K562 (cell line): ENCODE data around the gene CYTH1. TPM values are rescaled to one million over a fixed set of nuclear protein-coding genes. Genes with fewer than 3 reads are reported as not detected.
A peak's percentile ranks its signal among the peaks of the same experiment; 100 is the strongest.

Experiments used
- ATF1 ChIP-seq, 2 experiments: fragments of 450-650 bp in 1 of 2; IDR thresholded peaks; 2 replicates each; pipeline ENCODE4 v1.6.1; 2016; ENCODE audit warnings: missing compliant biosample characterization in 1 of 2, missing genetic modification characterization in 1 of 2
- BDP1 ChIP-seq: IDR thresholded peaks from 3 replicates; pipeline ENCODE4 v1.6.1; 2011; ENCODE audit not compliant: insufficient read length, insufficient read depth
- CREB1 ChIP-seq, 2 experiments: sonication (generic) in 1 of 2; formaldehyde crosslinking in 1 of 2; IDR thresholded peaks; 2 replicates each; pipeline versions ENCODE4 v1.6.1 to v1.8.0; 2012 to 2022; ENCODE audit warnings: inconsistent platforms in 1 of 2, mild to moderate bottlenecking in 1 of 2, missing genetic modification reagents in 1 of 2, moderate library complexity in 1 of 2
- ELF1 ChIP-seq: fragments of 200-800 bp; sonication (Bioruptor generic); IDR thresholded peaks from 2 replicates; pipeline ENCODE4 v1.6.1; 2016; ENCODE audit warnings: missing genetic modification characterization, missing compliant biosample characterization
- FOXM1 ChIP-seq, 2 experiments: fragments of 450-650 bp in 1 of 2; sonication (generic) in 1 of 2; formaldehyde crosslinking in 1 of 2; IDR thresholded peaks; 2 replicates each; pipeline versions ENCODE4 v1.6.1 to v1.9.0; 2017 to 2022; ENCODE audit warnings: low read depth in 2 of 2, mild to moderate bottlenecking in 2 of 2, missing genetic modification reagents in 1 of 2, moderate library complexity in 1 of 2
- HDAC1 ChIP-seq, 2 experiments: fragments of 450-650 bp; IDR thresholded peaks; 2 replicates each; pipeline ENCODE4 v1.6.1; 2016 to 2017; ENCODE audit warnings: inconsistent platforms in 1 of 2, mild to moderate bottlenecking in 1 of 2, moderate library complexity in 1 of 2
- HNRNPL ChIP-seq: fragments of 200-400 bp; formaldehyde crosslinking; IDR thresholded peaks from 2 replicates; pipeline ENCODE4 v1.6.1; 2017; ENCODE audit warnings: low read depth, mild to moderate bottlenecking, low read length
- KDM4B ChIP-seq, 2 experiments: fragments of 450-650 bp in 1 of 2; sonication (generic) in 1 of 2; IDR thresholded peaks; 2 replicates each; pipeline ENCODE4 v1.6.1; 2016 to 2017; ENCODE audit warnings: borderline replicate concordance in 2 of 2, antibody characterized with exemption in 1 of 2, low read depth in 1 of 2, mild to moderate bottlenecking in 1 of 2
- NR2C1 ChIP-seq, 2 experiments: fragments of 450-650 bp; IDR thresholded peaks; 2 replicates each; pipeline ENCODE4 v1.6.1; 2017; ENCODE audit warnings: mild to moderate bottlenecking in 2 of 2, antibody characterized with exemption in 1 of 2, inconsistent platforms in 1 of 2, missing compliant biosample characterization in 1 of 2, missing genetic modification characterization in 1 of 2
- NR2C2 ChIP-seq, 2 experiments: fragments of 200-800 bp in 1 of 2; sonication (Bioruptor generic) in 1 of 2; sonication (generic) in 1 of 2; formaldehyde crosslinking in 1 of 2; IDR thresholded peaks; 2 replicates each; pipeline versions ENCODE4 v1.6.1 to v1.8.0; 2016 to 2022; ENCODE audit warnings: mild to moderate bottlenecking in 1 of 2, missing compliant biosample characterization in 1 of 2, missing genetic modification characterization in 1 of 2, missing genetic modification reagents in 1 of 2
- RCOR1 ChIP-seq, 2 experiments: IDR thresholded peaks; 2 replicates each; pipeline ENCODE4 v1.6.1; 2012; ENCODE audit warnings: low read depth in 2 of 2, low read length in 2 of 2, borderline replicate concordance in 1 of 2, improper control_type of control experiment in 1 of 2
- SIN3A ChIP-seq, 2 experiments: fragments of 150-350 bp in 1 of 2; IDR thresholded peaks; 2 replicates each; pipeline ENCODE4 v1.6.1; 2011 to 2016; ENCODE audit warnings: borderline replicate concordance in 2 of 2, low read depth in 2 of 2, low read length in 2 of 2, mild to moderate bottlenecking in 2 of 2, moderate library complexity in 2 of 2; ENCODE audit not compliant: control insufficient read depth in 1 of 2
- SOX6 ChIP-seq: fragments of 450-650 bp; IDR thresholded peaks from 2 replicates; pipeline ENCODE4 v1.6.1; 2014; ENCODE audit warnings: mild to moderate bottlenecking
- STAT5A ChIP-seq: IDR thresholded peaks from 2 replicates; pipeline ENCODE4 v1.6.1; 2012; ENCODE audit warnings: low read length, inconsistent platforms, borderline replicate concordance
- TCF3 ChIP-seq: sonication (generic); formaldehyde crosslinking; IDR thresholded peaks from 2 replicates; pipeline ENCODE4 v1.4.0; 2020; ENCODE audit warnings: mild to moderate bottlenecking, missing genetic modification reagents
- ZNF165 ChIP-seq: fragments of 250-450 bp; sonication (Bioruptor Pico); IDR thresholded peaks from 2 replicates; pipeline ENCODE4 v1.4.0; 2020; ENCODE audit warnings: borderline replicate concordance
- ZNF184 ChIP-seq: sonication (generic); formaldehyde crosslinking; IDR thresholded peaks from 2 replicates; pipeline ENCODE4 v1.5.0; 2020; ENCODE audit warnings: missing genetic modification reagents
- ZNF699 ChIP-seq: fragments of 250-450 bp; sonication (Bioruptor Pico); IDR thresholded peaks from 2 replicates; pipeline ENCODE4 v1.8.0; 2021; ENCODE audit warnings: mild to moderate bottlenecking, moderate library complexity; ENCODE audit not compliant: insufficient replicate concordance
- polyA plus RNA-seq, 8 experiments: library from polyadenylated mRNA; depleted of rRNA in 4 of 8; stranded (reverse) in 5 of 8; unstranded in 3 of 8; fragments of >200 nt; fragmentation: Nextera tagmentation in 2 of 8; fragmentation: Illumina TruSeq in 1 of 8; extraction: Ambion mirVana in 2 of 8; extraction: Trizol in 1 of 8; gene quantifications; 2 replicates each; pipeline versions ENCODE4 v1.2.1 to v1.2.3, GENCODE V29; 2011 to 2014; ENCODE audit warnings: inconsistent platforms in 1 of 8, missing spikeins in 1 of 8
- total RNA-seq, 7 experiments: library from RNA; depleted of rRNA in 6 of 7; stranded (reverse); fragments of >200 nt in 6 of 7; fragmentation: Illumina TruSeq in 2 of 7; extraction: Trizol in 2 of 7; gene quantifications; 2 replicates each; pipeline versions ENCODE4 v1.2.1 to v1.2.3, GENCODE V29; 2011 to 2021; ENCODE audit warnings: low replicate concordance in 1 of 7
- TF ChIP-seq, protein P1 (sequence below), 2 experiments: fragments of 450-650 bp; IDR thresholded peaks; 2 replicates each; pipeline ENCODE4 v1.6.1; 2016
- TF ChIP-seq, protein P2 (sequence below): fragments of 250-450 bp; sonication (Bioruptor Pico); IDR thresholded peaks from 2 replicates; pipeline ENCODE4 v1.4.0; 2020; ENCODE audit warnings: mild to moderate bottlenecking
- TF ChIP-seq, protein P3 (sequence below): sonication (generic); formaldehyde crosslinking; IDR thresholded peaks from 2 replicates; pipeline ENCODE4 v1.5.0; 2020; ENCODE audit warnings: missing genetic modification reagents

Gene CYTH1
- total and polyA plus RNA-seq, 9 of the 15 experiments (the other 6 are each of a cell fraction or from before 2014, with no cell fraction given) = 0.52 to 27.7 (median 16.8) TPM

DNA sequence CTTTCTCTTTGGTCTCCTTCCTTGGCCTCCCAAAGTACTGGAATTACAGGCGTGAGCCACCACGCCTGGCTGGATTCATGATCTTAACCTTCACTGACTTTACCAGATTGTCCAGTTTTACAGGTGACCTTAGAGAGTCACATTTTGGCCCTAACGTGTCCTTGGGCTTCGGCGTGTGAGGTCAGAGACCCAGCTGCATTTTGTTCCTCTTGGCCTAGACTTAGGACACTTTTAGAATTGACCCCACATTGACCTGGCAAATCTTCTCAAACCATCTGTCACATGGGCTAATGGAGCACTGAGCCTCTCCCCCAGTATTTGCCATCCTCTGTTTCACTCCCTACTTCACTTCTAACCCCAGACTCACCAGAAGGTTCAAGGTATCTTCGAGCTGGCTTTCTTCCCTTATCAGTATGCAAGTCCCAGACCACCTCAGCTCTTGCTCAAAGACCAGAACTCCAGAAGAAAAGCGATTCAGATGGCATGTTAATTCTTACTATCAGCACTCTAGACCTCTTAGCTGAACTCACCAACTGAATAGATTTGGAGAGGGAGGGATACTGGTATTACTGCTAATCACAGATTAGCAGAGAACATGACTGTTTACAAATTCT, 1.7 kb upstream of the CYTH1 start (continued):
- no peak for TF ChIP-seq BDP1
- no peak for TF ChIP-seq ZNF165 (CRISPR knock-in tag)
- TF ChIP-seq FOXM1 (IDR thresholded peaks at IDR 0.05; ENCODE audit: low read depth) = peak; percentile 47; the same call in 1 of the 2 replicates
- no peak for TF ChIP-seq FOXM1 (CRISPR knock-in tag; IDR thresholded peaks at IDR 0.05; ENCODE audit: low read depth)
- TF ChIP-seq TCF3 (CRISPR knock-in tag) = peak; percentile 79
- no peak for TF ChIP-seq SIN3A (IDR thresholded peaks at IDR 0.05; ENCODE audit: borderline replicate concordance in 2 of 2, control insufficient read depth in 1 of 2, low read depth in 2 of 2, low read length in 2 of 2)
- TF ChIP-seq, protein P1, sequence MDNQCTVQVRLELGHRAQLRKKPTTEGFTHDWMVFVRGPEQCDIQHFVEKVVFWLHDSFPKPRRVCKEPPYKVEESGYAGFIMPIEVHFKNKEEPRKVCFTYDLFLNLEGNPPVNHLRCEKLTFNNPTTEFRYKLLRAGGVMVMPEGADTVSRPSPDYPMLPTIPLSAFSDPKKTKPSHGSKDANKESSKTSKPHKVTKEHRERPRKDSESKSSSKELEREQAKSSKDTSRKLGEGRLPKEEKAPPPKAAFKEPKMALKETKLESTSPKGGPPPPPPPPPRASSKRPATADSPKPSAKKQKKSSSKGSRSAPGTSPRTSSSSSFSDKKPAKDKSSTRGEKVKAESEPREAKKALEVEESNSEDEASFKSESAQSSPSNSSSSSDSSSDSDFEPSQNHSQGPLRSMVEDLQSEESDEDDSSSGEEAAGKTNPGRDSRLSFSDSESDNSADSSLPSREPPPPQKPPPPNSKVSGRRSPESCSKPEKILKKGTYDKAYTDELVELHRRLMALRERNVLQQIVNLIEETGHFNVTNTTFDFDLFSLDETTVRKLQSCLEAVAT (IDR thresholded peaks at IDR 0.05) = no peak
- TF ChIP-seq SOX6 = peak; percentile 36; the same call in 1 of the 2 replicates
- no peak for TF ChIP-seq ZNF184 (CRISPR knock-in tag)
- no peak for TF ChIP-seq ATF1 (CRISPR knock-in tag; IDR thresholded peaks at IDR 0.05)
- 0 out of 2 replicates have a peak, but pooled peaks have one; percentile 17 for TF ChIP-seq ATF1 (tag; IDR thresholded peaks at IDR 0.05)
- peak in 1 of 2 experiments; percentile 65; a peak in 2 of 4 replicates for TF ChIP-seq HDAC1 (IDR thresholded peaks at IDR 0.05)
- no peak for TF ChIP-seq KDM4B (IDR thresholded peaks at IDR 0.05; ENCODE audit: borderline replicate concordance in 2 of 2, low read depth in 1 of 2)
- TF ChIP-seq, protein P2, sequence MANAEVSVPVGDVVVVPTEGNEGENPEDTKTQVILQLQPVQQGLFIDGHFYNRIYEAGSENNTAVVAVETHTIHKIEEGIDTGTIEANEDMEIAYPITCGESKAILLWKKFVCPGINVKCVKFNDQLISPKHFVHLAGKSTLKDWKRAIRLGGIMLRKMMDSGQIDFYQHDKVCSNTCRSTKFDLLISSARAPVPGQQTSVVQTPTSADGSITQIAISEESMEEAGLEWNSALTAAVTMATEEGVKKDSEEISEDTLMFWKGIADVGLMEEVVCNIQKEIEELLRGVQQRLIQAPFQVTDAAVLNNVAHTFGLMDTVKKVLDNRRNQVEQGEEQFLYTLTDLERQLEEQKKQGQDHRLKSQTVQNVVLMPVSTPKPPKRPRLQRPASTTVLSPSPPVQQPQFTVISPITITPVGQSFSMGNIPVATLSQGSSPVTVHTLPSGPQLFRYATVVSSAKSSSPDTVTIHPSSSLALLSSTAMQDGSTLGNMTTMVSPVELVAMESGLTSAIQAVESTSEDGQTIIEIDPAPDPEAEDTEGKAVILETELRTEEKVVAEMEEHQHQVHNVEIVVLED = no peak
- no peak for TF ChIP-seq ELF1 (tag)
- peak; percentile 75; the same call in 1 of the 2 replicates for TF ChIP-seq NR2C2 (CRISPR knock-in tag; IDR thresholded peaks at IDR 0.05)
- peak; percentile 87 for TF ChIP-seq NR2C2 (tag; IDR thresholded peaks at IDR 0.05)
- peak in 1 of 2 experiments; percentile 47; a peak in 1 of 4 replicates for TF ChIP-seq RCOR1 (IDR thresholded peaks at IDR 0.05; ENCODE audit: borderline replicate concordance in 1 of 2, low read depth in 2 of 2, low read length in 2 of 2)
- 0 out of 2 replicates have a peak, but pooled peaks have one; percentile 32 for TF ChIP-seq CREB1 (IDR thresholded peaks at IDR 0.05)
- no peak for TF ChIP-seq CREB1 (CRISPR knock-in tag; IDR thresholded peaks at IDR 0.05)
- peak; percentile 86 for TF ChIP-seq NR2C1 (IDR thresholded peaks at IDR 0.05)
- TF ChIP-seq NR2C1 (tag; IDR thresholded peaks at IDR 0.05) = peak; percentile 89
- TF ChIP-seq, protein P3, sequence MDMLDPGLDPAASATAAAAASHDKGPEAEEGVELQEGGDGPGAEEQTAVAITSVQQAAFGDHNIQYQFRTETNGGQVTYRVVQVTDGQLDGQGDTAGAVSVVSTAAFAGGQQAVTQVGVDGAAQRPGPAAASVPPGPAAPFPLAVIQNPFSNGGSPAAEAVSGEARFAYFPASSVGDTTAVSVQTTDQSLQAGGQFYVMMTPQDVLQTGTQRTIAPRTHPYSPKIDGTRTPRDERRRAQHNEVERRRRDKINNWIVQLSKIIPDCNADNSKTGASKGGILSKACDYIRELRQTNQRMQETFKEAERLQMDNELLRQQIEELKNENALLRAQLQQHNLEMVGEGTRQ = peak; percentile 61; the same call in 1 of the 2 replicates
- peak; percentile 37; the same call in 1 of the 2 replicates for TF ChIP-seq STAT5A
- no peak for TF ChIP-seq HNRNPL
- TF ChIP-seq ZNF699 (CRISPR knock-in tag) = no peak
